Measurements from ENCODE around the gene CFAP97D2.

CFAP97D2 gene

GRCh38 chr13:114230575-114230974 is 51.5 kb downstream of the CFAP97D2 start:
- DNase-seq, result no peak

GRCh38 chr13:114231886-114232285 is 52.8 kb downstream of the CFAP97D2 start:
- H3K4me1 ChIP-seq (ENCODE audit: control insufficient read depth, insufficient read depth, low read length, poor library complexity, severe bottlenecking), result peaks cover 11% of the 10 kb centered on the region
- no peaks in the 10 kb centered on the region for H3K27me3 ChIP-seq (replicated peaks; ENCODE audit: control insufficient read depth, insufficient read depth, low read length, poor library complexity, severe bottlenecking)
- no peaks in the 10 kb centered on the region for H3K9me3 ChIP-seq (ENCODE audit: control insufficient read depth, low read length)
- H3K27ac ChIP-seq (ENCODE audit: insufficient read depth, low read length, poor library complexity, severe bottlenecking), result no peak overlapping the region
- no peaks in the 10 kb centered on the region for H3K36me3 ChIP-seq (ENCODE audit: control insufficient read depth, insufficient read depth, low read length)
- no peak for DNase-seq
- no peak overlapping the region for H3K4me3 ChIP-seq (ENCODE audit: insufficient read depth, low read depth, low read length, poor library complexity, severe bottlenecking)

More at GRCh38 chr13:114230575-114230974, 51.5 kb downstream of the CFAP97D2 start:
- H3K27ac ChIP-seq (ENCODE audit: insufficient read depth, low read length, poor library complexity, severe bottlenecking), result no peak overlapping the region
- H3K4me1 ChIP-seq (ENCODE audit: control insufficient read depth, insufficient read depth, low read length, poor library complexity, severe bottlenecking), result peaks cover 18% of the 10 kb centered on the region
- no peaks in the 10 kb centered on the region for H3K36me3 ChIP-seq (ENCODE audit: control insufficient read depth, insufficient read depth, low read length)
- H3K27me3 ChIP-seq (replicated peaks; ENCODE audit: control insufficient read depth, insufficient read depth, low read length, poor library complexity, severe bottlenecking), result no peaks in the 10 kb centered on the region
- H3K9me3 ChIP-seq (ENCODE audit: control insufficient read depth, low read length), result no peaks in the 10 kb centered on the region
- no peak overlapping the region for H3K4me3 ChIP-seq (ENCODE audit: insufficient read depth, low read depth, low read length, poor library complexity, severe bottlenecking)

GRCh38 chr13:114234266-114234644 is 55.2 kb downstream of the CFAP97D2 start:
- DNase-seq, result no peak
- H3K36me3 ChIP-seq (ENCODE audit: control insufficient read depth, insufficient read depth, low read length), result peaks cover 15% of the 10 kb centered on the region
- H3K27ac ChIP-seq (ENCODE audit: insufficient read depth, low read length, poor library complexity, severe bottlenecking), result no peak overlapping the region
- H3K4me3 ChIP-seq (ENCODE audit: insufficient read depth, low read depth, low read length, poor library complexity, severe bottlenecking), result peak overlapping the region; percentile 66
- H3K4me1 ChIP-seq (ENCODE audit: control insufficient read depth, insufficient read depth, low read length, poor library complexity, severe bottlenecking), result peaks cover 7% of the 10 kb centered on the region
- H3K27me3 ChIP-seq (replicated peaks; ENCODE audit: control insufficient read depth, insufficient read depth, low read length, poor library complexity, severe bottlenecking), result no peaks in the 10 kb centered on the region
- no peaks in the 10 kb centered on the region for H3K9me3 ChIP-seq (ENCODE audit: control insufficient read depth, low read length)

GRCh38 chr13:114234645-114235421 is 55.8 kb downstream of the CFAP97D2 start, which contains the start of gene CDC16:
Gene CDC16, plus strand, starts transcription at chr13:114234897. Its CDS starts 188 bp downstream, at chr13:114235085.
- Histone ChIP-seq H3K4me3 (ENCODE audit: insufficient read depth, low read depth, low read length, poor library complexity, severe bottlenecking) (peak within 1 kb of the TSS; percentile 66), H3K4me1 (ENCODE audit: control insufficient read depth, insufficient read depth, low read length, poor library complexity, severe bottlenecking) (peaks cover 7% of the 10 kb centered on the region), H3K36me3 (ENCODE audit: control insufficient read depth, insufficient read depth, low read length) (peaks cover 17% of the 10 kb centered on the region), H3K27me3 (replicated peaks; ENCODE audit: control insufficient read depth, insufficient read depth, low read length, poor library complexity, severe bottlenecking) (no peaks in the 10 kb centered on the region), H3K27ac (ENCODE audit: insufficient read depth, low read length, poor library complexity, severe bottlenecking) (peak within 1 kb of the TSS; percentile 60), H3K9me3 (ENCODE audit: control insufficient read depth, low read length) (no peaks in the 10 kb centered on the region)
- DNase-seq, result peak; percentile 55 to 69 (median 55)

- Histone ChIP-seq H3K36me3 (ENCODE audit: control insufficient read depth, insufficient read depth, low read length) (peaks cover 21% of the 10 kb centered on the region), H3K4me1 (ENCODE audit: control insufficient read depth, insufficient read depth, low read length, poor library complexity, severe bottlenecking) (peaks cover 7% of the 10 kb centered on the region), H3K27me3 (replicated peaks; ENCODE audit: control insufficient read depth, insufficient read depth, low read length, poor library complexity, severe bottlenecking) (no peaks in the 10 kb centered on the region), H3K27ac (ENCODE audit: insufficient read depth, low read length, poor library complexity, severe bottlenecking) (no peak overlapping the region), H3K9me3 (ENCODE audit: control insufficient read depth, low read length) (no peaks in the 10 kb centered on the region), H3K4me3 (ENCODE audit: insufficient read depth, low read depth, low read length, poor library complexity, severe bottlenecking) (peak overlapping the region; percentile 66)
- no peak for DNase-seq
Measured at GRCh38 chr13:114235697-114236096, 56.6 kb downstream of the CFAP97D2 start.

GRCh38 chr13:114236227-114236626 is 57.2 kb downstream of the CFAP97D2 start:
- Histone ChIP-seq H3K9me3 (ENCODE audit: control insufficient read depth, low read length) (no peaks in the 10 kb centered on the region), H3K36me3 (ENCODE audit: control insufficient read depth, insufficient read depth, low read length) (peaks cover 26% of the 10 kb centered on the region), H3K27ac (ENCODE audit: insufficient read depth, low read length, poor library complexity, severe bottlenecking) (no peak overlapping the region), H3K27me3 (replicated peaks; ENCODE audit: control insufficient read depth, insufficient read depth, low read length, poor library complexity, severe bottlenecking) (no peaks in the 10 kb centered on the region), H3K4me3 (ENCODE audit: insufficient read depth, low read depth, low read length, poor library complexity, severe bottlenecking) (peak overlapping the region; percentile 66), H3K4me1 (ENCODE audit: control insufficient read depth, insufficient read depth, low read length, poor library complexity, severe bottlenecking) (peaks cover 7% of the 10 kb centered on the region)
- DNase-seq, result no peak

- Histone ChIP-seq H3K27ac (ENCODE audit: insufficient read depth, low read length, poor library complexity, severe bottlenecking) (no peak overlapping the region), H3K4me3 (ENCODE audit: insufficient read depth, low read depth, low read length, poor library complexity, severe bottlenecking) (no peak overlapping the region), H3K9me3 (ENCODE audit: control insufficient read depth, low read length) (no peaks in the 10 kb centered on the region), H3K4me1 (ENCODE audit: control insufficient read depth, insufficient read depth, low read length, poor library complexity, severe bottlenecking) (peaks cover 7% of the 10 kb centered on the region), H3K36me3 (ENCODE audit: control insufficient read depth, insufficient read depth, low read length) (peaks cover 38% of the 10 kb centered on the region), H3K27me3 (replicated peaks; ENCODE audit: control insufficient read depth, insufficient read depth, low read length, poor library complexity, severe bottlenecking) (no peaks in the 10 kb centered on the region)
- no peak for DNase-seq
Measured at GRCh38 chr13:114237415-114238112, 58.5 kb downstream of the CFAP97D2 start.

- peaks cover 79% of the 10 kb centered on the region for H3K36me3 ChIP-seq (ENCODE audit: control insufficient read depth, insufficient read depth, low read length)
- no peak for DNase-seq
Measured at GRCh38 chr13:114241918-114242317, 62.9 kb downstream of the CFAP97D2 start.

GRCh38 chr13:114243971-114244370 is 64.9 kb downstream of the CFAP97D2 start:
- Histone ChIP-seq H3K4me1 (ENCODE audit: control insufficient read depth, insufficient read depth, low read length, poor library complexity, severe bottlenecking) (no peaks in the 10 kb centered on the region), H3K9me3 (ENCODE audit: control insufficient read depth, low read length) (no peaks in the 10 kb centered on the region), H3K27me3 (replicated peaks; ENCODE audit: control insufficient read depth, insufficient read depth, low read length, poor library complexity, severe bottlenecking) (no peaks in the 10 kb centered on the region), H3K4me3 (ENCODE audit: insufficient read depth, low read depth, low read length, poor library complexity, severe bottlenecking) (no peak overlapping the region), H3K36me3 (ENCODE audit: control insufficient read depth, insufficient read depth, low read length) (peaks cover 73% of the 10 kb centered on the region), H3K27ac (ENCODE audit: insufficient read depth, low read length, poor library complexity, severe bottlenecking) (no peak overlapping the region)
- no peak for DNase-seq

More at GRCh38 chr13:114241918-114242317, 62.9 kb downstream of the CFAP97D2 start:
- no peaks in the 10 kb centered on the region for H3K4me1 ChIP-seq (ENCODE audit: control insufficient read depth, insufficient read depth, low read length, poor library complexity, severe bottlenecking)
- H3K27ac ChIP-seq (ENCODE audit: insufficient read depth, low read length, poor library complexity, severe bottlenecking), result no peak overlapping the region
- H3K9me3 ChIP-seq (ENCODE audit: control insufficient read depth, low read length), result no peaks in the 10 kb centered on the region
- no peak overlapping the region for H3K4me3 ChIP-seq (ENCODE audit: insufficient read depth, low read depth, low read length, poor library complexity, severe bottlenecking)
- H3K27me3 ChIP-seq (replicated peaks; ENCODE audit: control insufficient read depth, insufficient read depth, low read length, poor library complexity, severe bottlenecking), result no peaks in the 10 kb centered on the region

GRCh38 chr13:114244637-114245036 is 65.6 kb downstream of the CFAP97D2 start:
- Histone ChIP-seq H3K27ac (ENCODE audit: insufficient read depth, low read length, poor library complexity, severe bottlenecking) (no peak overlapping the region), H3K9me3 (ENCODE audit: control insufficient read depth, low read length) (no peaks in the 10 kb centered on the region), H3K27me3 (replicated peaks; ENCODE audit: control insufficient read depth, insufficient read depth, low read length, poor library complexity, severe bottlenecking) (no peaks in the 10 kb centered on the region), H3K4me1 (ENCODE audit: control insufficient read depth, insufficient read depth, low read length, poor library complexity, severe bottlenecking) (no peaks in the 10 kb centered on the region), H3K36me3 (ENCODE audit: control insufficient read depth, insufficient read depth, low read length) (peaks cover 75% of the 10 kb centered on the region), H3K4me3 (ENCODE audit: insufficient read depth, low read depth, low read length, poor library complexity, severe bottlenecking) (no peak overlapping the region)
- no peak for DNase-seq

Measured in effector memory CD4-positive, alpha-beta T cell (primary cell).